K562 (cell line): ENCODE results near the gene LPIN2. TPM values are rescaled to one million over a fixed set of nuclear protein-coding genes. Genes with fewer than 3 reads are reported as not detected.

Source experiments
- ATAC-seq: fragments of 200-7000 bp; cut with Tn5 transposase; 3 replicates; pipeline ENCODE4 v1.9.1; 2020; ENCODE audit warnings: moderate library complexity
- BruUV-seq: library from RNA; stranded (reverse); fragments of 400-500 nt; replicated peaks from 2 replicates; lab custom pipeline; 2021; lab: Mats Ljungman, UMichigan
- CTCF ChIA-PET: fragments of 300-600 bp; formaldehyde crosslinking; extraction: SDS; loops from one replicate; lab custom pipeline; 2021; ENCODE audit warnings: low intra/inter-chr PET ratio; lab: Yijun Ruan, JAX
- POLR2A ChIA-PET: fragments of 300-600, 350-650 bp; sonication (Branson Sonifier 250); formaldehyde crosslinking; extraction: SDS; loops from one replicate; lab custom pipeline; 2021; ENCODE audit warnings: antibody characterized with exemption, inconsistent platforms; lab: Yijun Ruan, JAX
- DNase-seq, 4 experiments: peaks; one replicate each; pipeline versions ENCODE4 v3.0.0 to v3.0.0-alpha.2; 2011 to 2018; ENCODE audit warnings: low spot score in 3 of 4, mixed read lengths in 3 of 4; ENCODE audit errors: extremely low read depth in 1 of 4
- FAIRE-seq: peaks from 2 replicates; lab custom pipeline; 2011; peaks lifted over from hg19 to GRCh38; lab: Jason Lieb, UNC
- H2AFZ ChIP-seq: 2 replicates; pipeline ENCODE4 v1.6.0; 2011; ENCODE audit warnings: low read depth, low read length, control low read depth, inconsistent platforms
- H3K27ac ChIP-seq: fragments of 200-600 bp; 3 replicates; pipeline ENCODE4 v1.8.0; 2011; ENCODE audit warnings: low read depth, mild to moderate bottlenecking, control low read depth, inconsistent platforms, low read length, moderate library complexity, mixed read lengths; ENCODE audit errors: extremely low read depth
- H3K27me3 ChIP-seq, 2 experiments: fragments of 300-600 bp in 1 of 2; 2 replicates in 1 of 2; 3 replicates in 1 of 2; pipeline versions ENCODE4 v1.6.0 to v1.8.0; 2011; ENCODE audit warnings: inconsistent platforms in 2 of 2, low read length in 2 of 2, mild to moderate bottlenecking in 1 of 2, mixed read lengths in 1 of 2, moderate library complexity in 1 of 2; ENCODE audit not compliant: control insufficient read depth in 2 of 2, insufficient read depth in 2 of 2
- H3K36me3 ChIP-seq: fragments of 300-600 bp; 3 replicates; pipeline ENCODE4 v1.8.0; 2011; ENCODE audit warnings: mild to moderate bottlenecking, low read length, inconsistent platforms; ENCODE audit not compliant: control insufficient read depth, insufficient read depth
- H3K4me1 ChIP-seq, 2 experiments: fragments of 200-600 bp in 1 of 2; replicated peaks in 1 of 2; 2 replicates in 1 of 2; 3 replicates in 1 of 2; pipeline versions ENCODE4 v1.5.1 to v1.8.0; 2011; ENCODE audit warnings: inconsistent platforms in 2 of 2, low read length in 2 of 2, mild to moderate bottlenecking in 1 of 2, mixed read lengths in 1 of 2, moderate library complexity in 1 of 2; ENCODE audit not compliant: control insufficient read depth in 2 of 2, insufficient read depth in 2 of 2
- H3K4me2 ChIP-seq: 2 replicates; pipeline ENCODE4 v1.6.1; 2011; ENCODE audit warnings: low read length, control low read depth, inconsistent platforms, mixed read lengths; ENCODE audit not compliant: insufficient read depth
- H3K4me3 ChIP-seq: fragments of 200-600 bp; sonication (generic), shearing (Covaris generic); 2 replicates; pipeline ENCODE4 v1.5.1; 2016; ENCODE audit warnings: control low read depth, inconsistent platforms
- H3K79me2 ChIP-seq: fragments of 200-600 bp; 3 replicates; pipeline ENCODE4 v1.8.0; 2011; ENCODE audit warnings: low read length, inconsistent platforms; ENCODE audit not compliant: control insufficient read depth, insufficient read depth
- H3K9ac ChIP-seq, 2 experiments: 2 replicates each; pipeline versions ENCODE4 v1.6.0 to v1.6.1; 2011; ENCODE audit warnings: low read depth in 2 of 2, low read length in 2 of 2, control low read depth in 1 of 2, inconsistent platforms in 1 of 2, mild to moderate bottlenecking in 1 of 2, mixed read lengths in 1 of 2; ENCODE audit not compliant: insufficient read depth in 1 of 2
- H3K9me1 ChIP-seq: one replicate; pipeline ENCODE4 v1.6.0; 2011; ENCODE audit warnings: inconsistent platforms, mild to moderate bottlenecking, low read length, moderate library complexity; ENCODE audit not compliant: control insufficient read depth, insufficient read depth
- H3K9me3 ChIP-seq: replicated peaks from 2 replicates; pipeline ENCODE4 v1.5.1; 2011; ENCODE audit warnings: low read depth, low read length, inconsistent platforms; ENCODE audit not compliant: control insufficient read depth, insufficient read depth
- H4K20me1 ChIP-seq: replicated peaks from 2 replicates; pipeline ENCODE4 v1.6.1; 2011; ENCODE audit warnings: low read length, inconsistent platforms, mixed read lengths; ENCODE audit not compliant: control insufficient read depth, insufficient read depth
- BDP1 ChIP-seq: IDR thresholded peaks from 3 replicates; pipeline ENCODE4 v1.6.1; 2011; ENCODE audit not compliant: insufficient read length, insufficient read depth
- GATAD2A ChIP-seq: fragments of 450-650 bp; IDR thresholded peaks from 2 replicates; pipeline ENCODE4 v1.6.1; 2017
- KLF13 ChIP-seq: fragments of 450-650 bp; IDR thresholded peaks from 2 replicates; pipeline ENCODE4 v1.6.1; 2016; ENCODE audit warnings: missing genetic modification characterization, low read depth, mild to moderate bottlenecking, missing compliant biosample characterization, moderate library complexity, borderline replicate concordance
- NEUROD1 ChIP-seq: fragments of 150-350 bp; IDR thresholded peaks from 2 replicates; pipeline ENCODE4 v1.6.1; 2014; ENCODE audit warnings: borderline replicate concordance, low read length, low read depth; ENCODE audit not compliant: partially characterized antibody
- SP2 ChIP-seq: IDR thresholded peaks from 2 replicates; pipeline ENCODE4 v1.6.1; 2011; ENCODE audit warnings: mild to moderate bottlenecking, low read depth, low read length, moderate library complexity; ENCODE audit not compliant: poor library complexity, severe bottlenecking; ENCODE audit errors: extremely low read depth
- ZNF449 ChIP-seq: fragments of 250-450 bp; sonication (Bioruptor Pico); IDR thresholded peaks from 2 replicates; pipeline ENCODE4 v1.8.0; 2022; ENCODE audit warnings: moderate library complexity, mild to moderate bottlenecking, inconsistent platforms
- WGBS: fragments of 100-300 bp; shearing (Covaris generic); methylation state at CpG from one replicate; pipeline ENCODE4 v1.1.6; 2016; ENCODE audit warnings: low coverage, mixed read lengths; ENCODE audit not compliant: insufficient coverage; ENCODE audit errors: missing lambda C conversion rate; 5-methylcytosine and 5-hydroxymethylcytosine counted together
- in situ Hi-C: fragments of 300-500 bp; cut with MboI; formaldehyde crosslinking; loops from 4 replicates; pipeline ENCODE4 v1.15.0; 2018; ENCODE audit warnings: inconsistent platforms, mixed read lengths
- intact Hi-C: fragments of 100-400 bp; cut with micrococcal nuclease; formaldehyde crosslinking; loops from 2 replicates; pipeline ENCODE4 v1.14.2; 2022
- polyA plus RNA-seq, 8 experiments: library from polyadenylated mRNA; depleted of rRNA in 4 of 8; stranded (reverse) in 5 of 8; unstranded in 3 of 8; fragments of >200 nt; fragmentation: Nextera tagmentation in 2 of 8; fragmentation: Illumina TruSeq in 1 of 8; extraction: Ambion mirVana in 2 of 8; extraction: Trizol in 1 of 8; gene quantifications; 2 replicates each; pipeline versions ENCODE4 v1.2.1 to v1.2.3, GENCODE V29; 2011 to 2014; ENCODE audit warnings: inconsistent platforms in 1 of 8, missing spikeins in 1 of 8
- total RNA-seq, 7 experiments: library from RNA; depleted of rRNA in 6 of 7; stranded (reverse); fragments of >200 nt in 6 of 7; fragmentation: Illumina TruSeq in 2 of 7; extraction: Trizol in 2 of 7; gene quantifications; 2 replicates each; pipeline versions ENCODE4 v1.2.1 to v1.2.3, GENCODE V29; 2011 to 2021; ENCODE audit warnings: low replicate concordance in 1 of 7
- TF ChIP-seq, protein P1 (sequence below), 2 experiments: fragments of 450-650 bp; IDR thresholded peaks; 2 replicates each; pipeline ENCODE4 v1.6.1; 2016
- TF ChIP-seq, protein P2 (sequence below), 2 experiments: fragments of 450-650 bp in 1 of 2; sonication (generic) in 1 of 2; formaldehyde crosslinking in 1 of 2; IDR thresholded peaks; 2 replicates each; pipeline versions ENCODE4 v1.7.1 to v1.9.0; 2016 to 2022; ENCODE audit warnings: inconsistent platforms in 1 of 2, mild to moderate bottlenecking in 1 of 2, missing genetic modification reagents in 1 of 2

The LPIN2 gene
- total and polyA plus RNA-seq, 9 of the 15 experiments (the other 6 are each of a cell fraction or from before 2014, with no cell fraction given), result 5.2 to 34.8 (median 24.6) TPM

DNA sequence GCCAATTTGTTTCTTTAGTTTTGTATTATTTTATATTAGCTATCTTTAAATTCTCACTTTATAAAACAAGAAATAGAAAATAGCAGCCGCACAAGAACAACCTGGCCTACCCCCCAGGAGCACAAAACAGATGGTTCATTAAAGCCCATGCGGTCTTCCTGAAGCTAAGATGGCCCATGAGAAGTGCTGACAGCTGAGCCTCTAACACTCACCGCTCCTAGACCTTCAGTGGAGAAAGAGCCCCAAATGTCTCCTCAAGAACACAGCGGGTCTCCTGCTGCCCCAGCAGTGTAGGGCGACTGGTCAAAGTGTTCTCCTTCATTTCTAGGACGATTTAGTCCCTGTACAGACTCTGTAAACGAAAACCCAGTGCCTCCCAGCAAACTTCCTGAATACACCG, 45.1 kb downstream of the LPIN2 start (continued):
- TF ChIP-seq, protein P1, sequence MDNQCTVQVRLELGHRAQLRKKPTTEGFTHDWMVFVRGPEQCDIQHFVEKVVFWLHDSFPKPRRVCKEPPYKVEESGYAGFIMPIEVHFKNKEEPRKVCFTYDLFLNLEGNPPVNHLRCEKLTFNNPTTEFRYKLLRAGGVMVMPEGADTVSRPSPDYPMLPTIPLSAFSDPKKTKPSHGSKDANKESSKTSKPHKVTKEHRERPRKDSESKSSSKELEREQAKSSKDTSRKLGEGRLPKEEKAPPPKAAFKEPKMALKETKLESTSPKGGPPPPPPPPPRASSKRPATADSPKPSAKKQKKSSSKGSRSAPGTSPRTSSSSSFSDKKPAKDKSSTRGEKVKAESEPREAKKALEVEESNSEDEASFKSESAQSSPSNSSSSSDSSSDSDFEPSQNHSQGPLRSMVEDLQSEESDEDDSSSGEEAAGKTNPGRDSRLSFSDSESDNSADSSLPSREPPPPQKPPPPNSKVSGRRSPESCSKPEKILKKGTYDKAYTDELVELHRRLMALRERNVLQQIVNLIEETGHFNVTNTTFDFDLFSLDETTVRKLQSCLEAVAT (IDR thresholded peaks at IDR 0.05), result no peak

DNA sequence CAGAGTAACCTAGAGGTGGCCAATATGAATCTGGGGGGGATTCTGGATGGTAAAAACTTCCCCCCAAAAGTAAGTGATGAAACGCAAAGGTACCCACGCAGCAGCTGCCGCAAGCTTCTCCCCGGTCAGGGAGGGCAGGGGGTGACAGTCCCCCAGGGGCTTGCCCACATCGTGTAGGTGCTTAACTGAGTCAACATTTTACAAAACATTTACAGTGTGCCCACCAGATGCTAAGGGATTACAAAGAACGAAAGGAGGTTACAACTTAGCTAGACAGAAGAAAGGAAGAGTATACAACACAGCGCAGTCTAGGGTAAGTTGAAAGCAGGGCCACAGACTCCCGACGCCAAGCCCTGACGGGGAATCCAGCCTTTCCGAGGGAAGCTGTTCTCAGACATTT, 45.6 kb downstream of the LPIN2 start:
- CTCF ChIA-PET, result no interaction called here
- Histone ChIP-seq H3K4me1 (peaks cover 0 to 22% of the 10 kb centered on the region in 2 experiments; a peak in 4 of 5 replicates), H3K27ac (no peak overlapping the region), H3K4me2 (no peak overlapping the region), H3K9me3 (no peaks in the 10 kb centered on the region), H2AFZ (no peak overlapping the region), H4K20me1 (peaks cover 19% of the 10 kb centered on the region), H3K36me3 (no peaks in the 10 kb centered on the region; the same call in 1 of the 3 replicates), H3K9ac (no peak overlapping the region), H3K27me3 (no peaks in the 10 kb centered on the region), H3K79me2 (peaks cover 87% of the 10 kb centered on the region), H3K9me1 (no peaks in the 10 kb centered on the region), H3K4me3 (no peak overlapping the region)
- BruUV-seq, result no TSS peak
- ATAC-seq, result no peak
- in situ Hi-C loops (no loop called here), intact Hi-C loops (no loop called here)
- POLR2A ChIA-PET, result interaction anchor here (0.6 to 1.1 kb wide), 4 partner anchors 8 to 694 kb away, joined by 3 read pairs; no protein-coding TSS in a partner anchor
- no peak for FAIRE-seq
- WGBS, result 91% methylated on average over 11 of the region's 11 CpGs
- DNase-seq, result no peak
- no peak for TF ChIP-seq NEUROD1
- no peak for TF ChIP-seq GATAD2A
- TF ChIP-seq, protein P2, sequence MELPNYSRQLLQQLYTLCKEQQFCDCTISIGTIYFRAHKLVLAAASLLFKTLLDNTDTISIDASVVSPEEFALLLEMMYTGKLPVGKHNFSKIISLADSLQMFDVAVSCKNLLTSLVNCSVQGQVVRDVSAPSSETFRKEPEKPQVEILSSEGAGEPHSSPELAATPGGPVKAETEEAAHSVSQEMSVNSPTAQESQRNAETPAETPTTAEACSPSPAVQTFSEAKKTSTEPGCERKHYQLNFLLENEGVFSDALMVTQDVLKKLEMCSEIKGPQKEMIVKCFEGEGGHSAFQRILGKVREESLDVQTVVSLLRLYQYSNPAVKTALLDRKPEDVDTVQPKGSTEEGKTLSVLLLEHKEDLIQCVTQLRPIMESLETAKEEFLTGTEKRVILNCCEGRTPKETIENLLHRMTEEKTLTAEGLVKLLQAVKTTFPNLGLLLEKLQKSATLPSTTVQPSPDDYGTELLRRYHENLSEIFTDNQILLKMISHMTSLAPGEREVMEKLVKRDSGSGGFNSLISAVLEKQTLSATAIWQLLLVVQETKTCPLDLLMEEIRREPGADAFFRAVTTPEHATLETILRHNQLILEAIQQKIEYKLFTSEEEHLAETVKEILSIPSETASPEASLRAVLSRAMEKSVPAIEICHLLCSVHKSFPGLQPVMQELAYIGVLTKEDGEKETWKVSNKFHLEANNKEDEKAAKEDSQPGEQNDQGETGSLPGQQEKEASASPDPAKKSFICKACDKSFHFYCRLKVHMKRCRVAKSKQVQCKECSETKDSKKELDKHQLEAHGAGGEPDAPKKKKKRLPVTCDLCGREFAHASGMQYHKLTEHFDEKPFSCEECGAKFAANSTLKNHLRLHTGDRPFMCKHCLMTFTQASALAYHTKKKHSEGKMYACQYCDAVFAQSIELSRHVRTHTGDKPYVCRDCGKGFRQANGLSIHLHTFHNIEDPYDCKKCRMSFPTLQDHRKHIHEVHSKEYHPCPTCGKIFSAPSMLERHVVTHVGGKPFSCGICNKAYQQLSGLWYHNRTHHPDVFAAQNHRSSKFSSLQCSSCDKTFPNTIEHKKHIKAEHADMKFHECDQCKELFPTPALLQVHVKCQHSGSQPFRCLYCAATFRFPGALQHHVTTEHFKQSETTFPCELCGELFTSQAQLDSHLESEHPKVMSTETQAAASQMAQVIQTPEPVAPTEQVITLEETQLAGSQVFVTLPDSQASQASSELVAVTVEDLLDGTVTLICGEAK (IDR thresholded peaks at IDR 0.05), result no peak
- TF ChIP-seq, protein P2 (CRISPR knock-in tag; IDR thresholded peaks at IDR 0.05), result no peak
- no peak for TF ChIP-seq ZNF449
- no peak for TF ChIP-seq BDP1
- TF ChIP-seq KLF13 (tag), result no peak
- no peak for TF ChIP-seq SP2
